HG03060 (cell line): ENCODE data around the gene SLC27A6.
"Not testable (repeated sequence)": the region's sequence is repeated elsewhere in the genome, so short reads cannot be mapped to it uniquely, and the experiment has no call there.

Experiments
- ATAC-seq: cut with Tn5 transposase; IDR thresholded peaks from one replicate; pipeline ENCODE4 v1.9.1; 2021; ENCODE audit warnings: low read depth, moderate number of reproducible peaks; ENCODE audit not compliant: unreplicated experiment

The SLC27A6 gene

GRCh38 chr5:128988476-128988875, 23.2 kb downstream of the SLC27A6 start:
- ATAC-seq: no peak

GRCh38 chr5:129001841-129002526, 36.7 kb downstream of the SLC27A6 start:
- ATAC-seq: no peak

GRCh38 chr5:129002527-129002842, 37.2 kb downstream of the SLC27A6 start:
- ATAC-seq: no peak

GRCh38 chr5:129003232-129003631, 37.9 kb downstream of the SLC27A6 start:
- no peak for ATAC-seq

GRCh38 chr5:129014185-129014584, 48.9 kb downstream of the SLC27A6 start:
- no peak for ATAC-seq

GRCh38 chr5:129018837-129019236, 53.5 kb downstream of the SLC27A6 start:
- ATAC-seq: no peak

- no peak for ATAC-seq
Observed at GRCh38 chr5:129019401-129019908, 54.2 kb downstream of the SLC27A6 start.

GRCh38 chr5:129020683-129021082, 55.4 kb downstream of the SLC27A6 start:
- no peak for ATAC-seq

GRCh38 chr5:129021744-129022143, 56.5 kb downstream of the SLC27A6 start:
- ATAC-seq: no peak

GRCh38 chr5:129022599-129022998, 57.3 kb downstream of the SLC27A6 start:
- no peak for ATAC-seq

GRCh38 chr5:129027260-129027659, 62.0 kb downstream of the SLC27A6 start:
- ATAC-seq: no peak

- ATAC-seq: no peak
Observed at GRCh38 chr5:129031886-129032683, 66.8 kb downstream of the SLC27A6 start.

- ATAC-seq: not testable (repeated sequence)
Observed at GRCh38 chr5:129036257-129036656, 71.0 kb downstream of the SLC27A6 start.

- no peak for ATAC-seq
Observed at GRCh38 chr5:129041196-129041881, 76.1 kb downstream of the SLC27A6 start.

GRCh38 chr5:129042306-129042705, 77.0 kb downstream of the SLC27A6 start:
- ATAC-seq: no peak

- no peak for ATAC-seq
Observed at GRCh38 chr5:129043894-129044293, 78.6 kb downstream of the SLC27A6 start.

GRCh38 chr5:129046151-129046550, 80.9 kb downstream of the SLC27A6 start:
- ATAC-seq: no peak

GRCh38 chr5:129048509-129048908, 83.2 kb downstream of the SLC27A6 start:
- no peak for ATAC-seq

- ATAC-seq: no peak
Observed at GRCh38 chr5:129049126-129049799, 84.0 kb downstream of the SLC27A6 start.

GRCh38 chr5:129051283-129051682, 86.0 kb downstream of the SLC27A6 start:
- no peak for ATAC-seq

- no peak for ATAC-seq
Observed at GRCh38 chr5:129053438-129053837, 88.2 kb downstream of the SLC27A6 start.
